Esophagus squamous epithelium (tissue), 4 donors: Measurements from ENCODE around the gene DMAC1.

Experiments used
- POLR2A ChIP-seq, 4 donors: fragments of 450-650 bp; IDR thresholded peaks; one replicate each; pipeline ENCODE4 v1.6.1; 2017; ENCODE audit warnings: antibody characterized with exemption in 4 of 4, mild to moderate bottlenecking in 4 of 4, moderate library complexity in 3 of 4
- TF ChIP-seq, protein P1 (sequence below), 6 experiments: fragments of 450-650 bp in 4 of 6; fragments of 200-600 bp in 2 of 6; sonication (generic) in 2 of 6; IDR thresholded peaks; one replicate each; pipeline ENCODE4 v1.5.1; 2016 to 2019; ENCODE audit warnings: antibody characterized with exemption in 6 of 6, mild to moderate bottlenecking in 4 of 6, moderate library complexity in 4 of 6

- TF ChIP-seq, protein P1, sequence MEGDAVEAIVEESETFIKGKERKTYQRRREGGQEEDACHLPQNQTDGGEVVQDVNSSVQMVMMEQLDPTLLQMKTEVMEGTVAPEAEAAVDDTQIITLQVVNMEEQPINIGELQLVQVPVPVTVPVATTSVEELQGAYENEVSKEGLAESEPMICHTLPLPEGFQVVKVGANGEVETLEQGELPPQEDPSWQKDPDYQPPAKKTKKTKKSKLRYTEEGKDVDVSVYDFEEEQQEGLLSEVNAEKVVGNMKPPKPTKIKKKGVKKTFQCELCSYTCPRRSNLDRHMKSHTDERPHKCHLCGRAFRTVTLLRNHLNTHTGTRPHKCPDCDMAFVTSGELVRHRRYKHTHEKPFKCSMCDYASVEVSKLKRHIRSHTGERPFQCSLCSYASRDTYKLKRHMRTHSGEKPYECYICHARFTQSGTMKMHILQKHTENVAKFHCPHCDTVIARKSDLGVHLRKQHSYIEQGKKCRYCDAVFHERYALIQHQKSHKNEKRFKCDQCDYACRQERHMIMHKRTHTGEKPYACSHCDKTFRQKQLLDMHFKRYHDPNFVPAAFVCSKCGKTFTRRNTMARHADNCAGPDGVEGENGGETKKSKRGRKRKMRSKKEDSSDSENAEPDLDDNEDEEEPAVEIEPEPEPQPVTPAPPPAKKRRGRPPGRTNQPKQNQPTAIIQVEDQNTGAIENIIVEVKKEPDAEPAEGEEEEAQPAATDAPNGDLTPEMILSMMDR (IDR thresholded peaks at IDR 0.05), result no peak
- no peak for TF ChIP-seq POLR2A (IDR thresholded peaks at IDR 0.05)
These were observed 12.1 kb upstream of the DMAC1 start for GRCh38 chr9:7811677-7812076.
